Measurements from ENCODE around the gene DCHS1.

The DCHS1 gene

GRCh38 chr11:6574816-6575715 is 80.5 kb downstream of the DCHS1 start:
- ATAC-seq (no peak), DNase-seq (no peak)
- no peak overlapping the region for H3K4me3 Mint-ChIP-seq
- no peaks in the 10 kb centered on the region for H3K27me3 Mint-ChIP-seq
- H3K9me3 Mint-ChIP-seq: no peaks in the 10 kb centered on the region
- peaks cover 10% of the 10 kb centered on the region for H3K36me3 Mint-ChIP-seq (ENCODE audit: low read depth)
- H3K27ac Mint-ChIP-seq: no peak overlapping the region
- H3K4me1 Mint-ChIP-seq: no peaks in the 10 kb centered on the region

GRCh38 chr11:6572215-6572614 is 83.4 kb downstream of the DCHS1 start:
- DNase-seq (no peak), ATAC-seq (no peak)
- no peaks in the 10 kb centered on the region for H3K9me3 Mint-ChIP-seq
- no peaks in the 10 kb centered on the region for H3K4me1 Mint-ChIP-seq
- H3K36me3 Mint-ChIP-seq (ENCODE audit: low read depth): peaks cover 13% of the 10 kb centered on the region
- no peaks in the 10 kb centered on the region for H3K27me3 Mint-ChIP-seq
- no peak overlapping the region for H3K4me3 Mint-ChIP-seq
- no peak overlapping the region for H3K27ac Mint-ChIP-seq

GRCh38 chr11:6571434-6572008 is 84.1 kb downstream of the DCHS1 start:
- no peak overlapping the region for H3K27ac Mint-ChIP-seq
- no peaks in the 10 kb centered on the region for H3K27me3 Mint-ChIP-seq

More at GRCh38 chr11:6571434-6572008, 84.1 kb downstream of the DCHS1 start:
- Mint-ChIP-seq H3K36me3 (ENCODE audit: low read depth) (peaks cover 13% of the 10 kb centered on the region), H3K9me3 (no peaks in the 10 kb centered on the region), H3K4me3 (no peak overlapping the region), H3K4me1 (no peaks in the 10 kb centered on the region)
- ATAC-seq: no peak
- no peak for DNase-seq

All from activated naive CD8-positive, alpha-beta T cell treated with anti-CD3 and anti-CD28 coated beads, Interleukin-2, amount 50 U/mL, for 24 hours (primary cell).